ENCODE measurements around the gene VAMP4.

VAMP4 gene

DNA sequence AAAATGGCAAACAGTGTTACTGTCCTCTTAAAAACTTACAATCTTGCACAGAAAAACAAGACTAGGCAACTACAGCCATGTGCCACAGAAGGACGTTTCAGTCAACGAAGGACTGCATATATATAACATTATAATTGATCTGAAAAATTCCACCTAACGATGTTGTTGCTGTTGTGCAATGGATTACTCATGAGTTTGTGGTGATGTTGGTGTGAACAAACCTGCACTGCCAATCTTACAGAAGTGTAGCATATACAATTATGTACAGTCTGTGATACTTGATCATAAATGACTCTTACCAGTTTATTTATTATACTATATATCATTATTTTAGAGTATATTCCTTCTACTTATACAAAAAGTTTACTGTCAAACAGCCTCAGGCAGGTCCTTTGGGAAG, 6.8 kb upstream of the VAMP4 start:
- TF ChIP-seq SCRT1 (tag by site-specific recombination; IDR thresholded peaks at IDR 0.05; ENCODE audit: borderline replicate concordance) (no peak), BCL6B (tag by site-specific recombination; IDR thresholded peaks at IDR 0.05) (no peak), SCRT2 (tag by site-specific recombination; IDR thresholded peaks at IDR 0.05) (no peak), EGR2 (tag by site-specific recombination; IDR thresholded peaks at IDR 0.05; ENCODE audit: low read depth) (no peak), ZNF121 (tag by site-specific recombination; IDR thresholded peaks at IDR 0.05) (no peak), PRDM1 (tag by site-specific recombination; IDR thresholded peaks at IDR 0.05) (no peak), ZNF639 (tag by site-specific recombination; IDR thresholded peaks at IDR 0.05) (no peak), SETDB1 (IDR thresholded peaks at IDR 0.05; ENCODE audit: insufficient read length, low read length) (no peak), ZBTB26 (tag by site-specific recombination; optimal IDR thresholded peaks at IDR 0.05) (no peak), MZF1 (tag by site-specific recombination; IDR thresholded peaks at IDR 0.05; ENCODE audit: borderline replicate concordance) (no peak), ZBTB21 (tag by site-specific recombination; IDR thresholded peaks at IDR 0.05) (no peak), HOXC10 (CRISPR knock-in tag; IDR thresholded peaks at IDR 0.05) (no peak), ZNF366 (tag by site-specific recombination; conservative IDR thresholded peaks at IDR 0.05) (no peak), ZNF501 (tag by site-specific recombination; IDR thresholded peaks at IDR 0.05) (no peak), ZNF394 (tag by site-specific recombination; IDR thresholded peaks at IDR 0.05; ENCODE audit: borderline replicate concordance) (no peak)
- TF ChIP-seq, protein P1, sequence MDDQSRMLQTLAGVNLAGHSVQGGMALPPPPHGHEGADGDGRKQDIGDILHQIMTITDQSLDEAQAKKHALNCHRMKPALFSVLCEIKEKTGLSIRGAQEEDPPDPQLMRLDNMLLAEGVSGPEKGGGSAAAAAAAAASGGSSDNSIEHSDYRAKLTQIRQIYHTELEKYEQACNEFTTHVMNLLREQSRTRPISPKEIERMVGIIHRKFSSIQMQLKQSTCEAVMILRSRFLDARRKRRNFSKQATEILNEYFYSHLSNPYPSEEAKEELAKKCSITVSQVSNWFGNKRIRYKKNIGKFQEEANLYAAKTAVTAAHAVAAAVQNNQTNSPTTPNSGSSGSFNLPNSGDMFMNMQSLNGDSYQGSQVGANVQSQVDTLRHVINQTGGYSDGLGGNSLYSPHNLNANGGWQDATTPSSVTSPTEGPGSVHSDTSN (CRISPR knock-in tag; IDR thresholded peaks at IDR 0.05), result no peak
- Histone ChIP-seq H3K4me3 (ENCODE audit: low read depth, low read length) (no peak overlapping the region), H3K9me3 (ENCODE audit: control insufficient read depth, insufficient read depth, low read depth, low read length) (no peaks in the 10 kb centered on the region), H3K36me3 (ENCODE audit: control insufficient read depth in 2 of 2, insufficient read depth in 1 of 2, low read length in 2 of 2) (no peaks in the 10 kb centered on the region), H3K4me1 (ENCODE audit: control insufficient read depth, insufficient read depth, low read length) (no peaks in the 10 kb centered on the region), H3K27ac (ENCODE audit: extremely low read depth, low read depth, low read length) (no peak overlapping the region)
- POLR2A ChIA-PET, result no interaction called here
- CTCF ChIA-PET, result no interaction called here

GRCh38 chr1:171744986-171745385, 3.1 kb upstream of the VAMP4 start:
- Histone ChIP-seq H3K4me3 (ENCODE audit: low read depth, low read length) (no peak overlapping the region), H3K27ac (ENCODE audit: extremely low read depth, low read depth, low read length) (no peak overlapping the region), H3K36me3 (ENCODE audit: control insufficient read depth in 2 of 2, insufficient read depth in 1 of 2, low read length in 2 of 2) (no peaks in the 10 kb centered on the region), H3K9me3 (ENCODE audit: control insufficient read depth, insufficient read depth, low read depth, low read length) (no peaks in the 10 kb centered on the region), H3K4me1 (ENCODE audit: control insufficient read depth, insufficient read depth, low read length) (no peaks in the 10 kb centered on the region)
- POLR2A ChIA-PET, result no interaction called here
- CTCF ChIA-PET, result interaction anchor here (0.6 to 1.2 kb wide), 3 partner anchors 10 to 193 kb away, joined by 3 read pairs; no protein-coding TSS in a partner anchor
- no peak for TF ChIP-seq ZNF596 (tag by site-specific recombination; IDR thresholded peaks at IDR 0.05)
- TF ChIP-seq ZNF274 (IDR thresholded peaks at IDR 0.05; ENCODE audit: low read length), result no peak
- TF ChIP-seq ZNF274 (tag by site-specific recombination; IDR thresholded peaks at IDR 0.05; ENCODE audit: borderline replicate concordance), result no peak
- no peak for TF ChIP-seq GLI4 (tag by site-specific recombination; IDR thresholded peaks at IDR 0.05)
- TF ChIP-seq SCRT1 (tag by site-specific recombination; IDR thresholded peaks at IDR 0.05; ENCODE audit: borderline replicate concordance), result no peak
- TF ChIP-seq, protein P2, sequence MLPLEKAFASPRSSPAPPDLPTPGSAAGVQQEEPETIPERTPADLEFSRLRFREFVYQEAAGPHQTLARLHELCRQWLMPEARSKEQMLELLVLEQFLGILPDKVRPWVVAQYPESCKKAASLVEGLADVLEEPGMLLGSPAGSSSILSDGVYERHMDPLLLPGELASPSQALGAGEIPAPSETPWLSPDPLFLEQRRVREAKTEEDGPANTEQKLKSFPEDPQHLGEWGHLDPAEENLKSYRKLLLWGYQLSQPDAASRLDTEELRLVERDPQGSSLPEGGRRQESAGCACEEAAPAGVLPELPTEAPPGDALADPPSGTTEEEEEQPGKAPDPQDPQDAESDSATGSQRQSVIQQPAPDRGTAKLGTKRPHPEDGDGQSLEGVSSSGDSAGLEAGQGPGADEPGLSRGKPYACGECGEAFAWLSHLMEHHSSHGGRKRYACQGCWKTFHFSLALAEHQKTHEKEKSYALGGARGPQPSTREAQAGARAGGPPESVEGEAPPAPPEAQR (tag by site-specific recombination; IDR thresholded peaks at IDR 0.05), result no peak
- no peak for TF ChIP-seq SP2 (tag by site-specific recombination; IDR thresholded peaks at IDR 0.05)
- TF ChIP-seq SETDB1 (IDR thresholded peaks at IDR 0.05; ENCODE audit: insufficient read length, low read length), result no peak
- no peak for TF ChIP-seq ZNF521 (tag by site-specific recombination; IDR thresholded peaks at IDR 0.05)
- TF ChIP-seq PRDM6 (tag by site-specific recombination; IDR thresholded peaks at IDR 0.05), result no peak
- TF ChIP-seq ZNF175 (tag by site-specific recombination; IDR thresholded peaks at IDR 0.05), result no peak
- no peak for TF ChIP-seq REPIN1 (tag by site-specific recombination; IDR thresholded peaks at IDR 0.05; ENCODE audit: low read depth)
- TF ChIP-seq ZNF140 (tag by site-specific recombination; IDR thresholded peaks at IDR 0.05), result no peak
- TF ChIP-seq ZNF121 (tag by site-specific recombination; IDR thresholded peaks at IDR 0.05), result no peak
- TF ChIP-seq ZNF626 (tag by site-specific recombination; IDR thresholded peaks at IDR 0.05), result no peak
- TF ChIP-seq ZNF350 (tag by site-specific recombination; IDR thresholded peaks at IDR 0.05), result no peak
